HG03045 (cell line): Measurements from ENCODE around the gene CTSW.
"Not testable (repeated sequence)": the region's sequence is repeated elsewhere in the genome, so short reads cannot be mapped to it uniquely, and the experiment has no call there.

Experiments used
- ATAC-seq: cut with Tn5 transposase; IDR thresholded peaks from one replicate; pipeline ENCODE4 v1.9.1; 2021; ENCODE audit warnings: mild to moderate bottlenecking, moderate library complexity; ENCODE audit not compliant: unreplicated experiment

The CTSW gene

DNA sequence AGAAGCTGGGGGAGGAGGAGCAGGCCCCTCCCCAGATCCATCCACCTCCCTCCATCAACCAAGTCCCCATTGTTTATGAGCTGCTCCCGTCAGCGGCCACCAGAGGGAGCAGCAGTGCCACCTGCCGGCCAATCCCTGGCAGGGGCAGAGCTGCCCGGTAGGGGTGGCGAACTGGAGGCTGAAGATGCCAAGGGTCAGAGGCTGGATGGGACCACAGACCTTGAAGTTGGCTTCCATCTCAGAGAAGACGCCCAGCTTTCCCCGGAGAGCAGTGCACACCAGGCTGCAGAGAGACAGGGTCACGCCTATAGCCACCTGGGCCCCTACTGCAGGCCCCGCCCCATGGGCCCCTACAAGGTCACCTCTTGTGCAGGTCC lies 5.1 kb downstream of the CTSW start:
- ATAC-seq: no peak

DNA sequence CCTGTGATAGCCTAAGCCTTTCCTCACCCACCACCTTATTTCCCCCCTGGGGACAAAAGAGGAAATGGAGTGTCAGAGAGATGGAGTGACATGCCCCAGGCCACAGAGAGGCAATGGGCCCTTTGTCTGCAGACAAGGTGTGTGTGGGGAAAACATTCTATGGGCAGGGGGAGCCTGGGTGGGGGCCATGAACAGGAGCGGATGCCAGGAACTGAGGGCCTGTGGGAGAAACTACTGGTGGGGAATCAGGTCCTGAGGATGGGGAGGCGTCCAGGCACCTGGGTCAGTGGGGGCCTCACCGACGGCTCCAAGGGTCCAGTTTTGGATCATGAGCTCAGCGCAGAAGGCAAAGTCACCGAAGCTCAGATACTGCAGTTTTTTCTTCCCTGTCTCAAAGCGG lies 5.6 kb downstream of the CTSW start:
- no peak for ATAC-seq

- ATAC-seq: no peak
Observed at GRCh38 chr11:65885808-65886536, 6.3 kb downstream of the CTSW start.

- no peak for ATAC-seq
Observed at GRCh38 chr11:65886826-65887722, 7.4 kb downstream of the CTSW start.

GRCh38 chr11:65887723-65888162 lies 8.1 kb downstream of the CTSW start:
- ATAC-seq: no peak

DNA sequence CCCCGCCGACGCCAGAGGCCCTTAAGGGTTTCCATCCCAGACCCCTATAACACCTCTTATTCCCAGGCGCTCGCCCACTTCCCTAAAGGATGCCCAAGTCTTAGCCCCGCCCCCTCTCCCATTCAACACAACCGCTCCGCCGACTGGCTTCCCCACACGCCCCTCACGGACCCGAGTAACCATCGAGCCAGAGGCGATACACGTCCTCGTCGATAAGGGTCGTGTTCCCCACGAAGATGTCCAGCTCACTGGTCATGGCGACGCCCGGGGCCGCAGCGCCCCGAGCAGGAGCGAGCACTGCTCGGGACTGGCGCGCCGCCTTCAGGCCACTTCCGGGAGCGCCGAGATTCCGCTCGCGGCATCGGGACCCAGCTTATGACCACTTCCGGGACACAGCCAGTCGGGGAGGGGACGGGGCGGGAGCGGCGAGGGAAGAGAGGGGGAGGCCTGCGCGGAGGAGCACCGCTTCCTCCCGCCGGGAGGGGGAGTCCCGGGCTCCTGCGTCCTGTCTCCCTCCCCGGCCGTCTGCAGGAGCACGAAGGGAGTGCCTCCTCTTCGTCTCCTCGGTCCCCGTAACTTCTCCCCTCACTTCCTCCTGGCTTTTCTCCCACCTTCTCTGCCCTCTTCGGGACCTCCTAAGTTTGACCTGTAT lies 8.7 kb downstream of the CTSW start, which contains the start of gene FIBP:
Gene FIBP (minus strand): TSS at position 309 of the 652 bp plus-strand sequence. CDS start 53 bp downstream, at position 256.
- ATAC-seq: peak; percentile 48

DNA sequence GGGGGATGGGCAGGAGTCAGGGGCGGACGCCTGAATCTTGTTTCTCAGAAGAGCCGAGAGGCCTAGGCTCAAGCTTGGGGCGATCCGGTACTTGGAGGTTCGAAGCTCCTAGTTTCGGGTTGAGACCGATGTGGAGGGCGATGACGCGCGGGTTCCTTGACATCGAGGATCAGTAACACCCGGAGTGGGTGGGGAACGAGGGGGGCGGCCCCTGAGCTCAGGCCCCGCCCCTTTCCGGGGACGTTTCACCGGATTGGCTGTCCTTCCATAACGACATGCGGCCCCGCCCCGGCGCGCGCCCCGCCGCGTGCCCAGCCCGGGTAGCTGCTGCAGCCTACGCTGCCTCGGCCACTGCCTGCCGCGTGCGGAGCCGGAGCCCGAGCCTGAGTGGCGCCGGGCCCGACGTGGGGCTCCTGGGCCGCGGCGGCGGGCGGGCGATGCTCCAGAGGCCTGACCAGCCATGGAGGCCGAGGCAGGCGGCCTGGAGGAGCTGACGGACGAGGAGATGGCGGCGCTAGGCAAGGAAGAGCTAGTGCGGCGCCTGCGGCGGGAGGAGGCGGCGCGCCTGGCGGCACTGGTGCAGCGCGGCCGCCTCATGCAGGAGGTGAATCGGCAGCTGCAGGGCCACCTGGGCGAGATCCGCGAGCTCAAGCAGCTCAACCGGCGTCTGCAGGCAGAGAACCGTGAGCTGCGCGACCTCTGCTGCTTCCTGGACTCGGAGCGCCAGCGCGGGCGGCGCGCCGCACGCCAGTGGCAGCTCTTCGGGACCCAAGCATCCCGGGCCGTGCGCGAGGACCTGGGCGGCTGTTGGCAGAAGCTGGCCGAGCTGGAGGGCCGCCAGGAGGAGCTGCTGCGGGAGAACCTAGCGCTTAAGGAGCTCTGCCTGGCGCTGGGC lies 10.9 kb downstream of the CTSW start, which contains the start of gene CCDC85B:
Gene CCDC85B (plus strand): TSS at position 350 of the 895 bp plus-strand sequence. CDS start 111 bp downstream, at position 461.
- ATAC-seq: peak; percentile 57

DNA sequence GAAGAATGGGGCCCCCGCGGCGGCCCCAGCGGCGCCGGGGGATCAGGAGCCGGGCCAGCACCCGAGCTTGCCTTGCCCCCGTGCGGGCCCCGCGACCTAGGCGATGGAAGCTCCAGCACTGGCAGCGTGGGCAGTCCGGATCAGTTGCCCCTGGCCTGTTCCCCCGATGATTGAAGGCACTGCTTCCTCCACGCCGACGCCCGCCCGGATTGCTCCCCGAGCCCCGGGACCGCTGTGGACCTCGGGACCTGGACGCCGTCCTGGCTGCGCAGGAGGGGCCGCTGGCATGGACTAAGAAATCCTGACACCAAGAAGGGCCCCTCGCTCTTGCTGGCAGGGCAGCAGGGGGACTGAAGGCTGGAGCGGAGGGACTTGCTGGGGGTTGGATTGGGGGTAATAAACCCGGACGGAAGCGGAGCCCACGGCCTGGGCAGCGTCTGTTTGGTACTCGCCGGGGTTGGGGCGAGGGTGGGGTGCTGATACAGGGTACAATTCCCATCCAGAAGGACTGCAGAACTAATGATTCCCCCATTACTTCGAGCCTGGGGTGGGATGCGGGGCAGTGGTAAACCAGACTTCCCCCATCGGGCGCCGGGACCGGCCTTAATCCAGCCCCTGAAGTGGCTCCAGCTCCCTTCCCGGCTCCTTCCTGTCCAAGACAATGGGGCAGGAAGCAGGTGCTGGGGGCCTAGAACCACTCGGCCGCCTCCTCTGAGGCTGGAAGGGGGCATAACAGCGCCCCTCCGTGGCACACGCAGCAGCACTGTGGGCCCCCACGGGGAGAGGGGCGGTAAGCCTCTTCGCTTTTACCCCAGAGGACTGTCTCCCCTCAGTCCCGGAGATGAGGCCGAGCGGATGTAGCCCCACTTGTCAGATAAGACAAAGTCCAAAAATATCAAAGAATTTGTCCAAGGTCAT lies 11.8 kb downstream of the CTSW start:
- ATAC-seq: peak; percentile 1

- ATAC-seq: not testable (repeated sequence)
Observed at GRCh38 chr11:65892137-65892540, 12.5 kb downstream of the CTSW start.

GRCh38 chr11:65892661-65893317 lies 13.2 kb downstream of the CTSW start:
- ATAC-seq: no peak

DNA sequence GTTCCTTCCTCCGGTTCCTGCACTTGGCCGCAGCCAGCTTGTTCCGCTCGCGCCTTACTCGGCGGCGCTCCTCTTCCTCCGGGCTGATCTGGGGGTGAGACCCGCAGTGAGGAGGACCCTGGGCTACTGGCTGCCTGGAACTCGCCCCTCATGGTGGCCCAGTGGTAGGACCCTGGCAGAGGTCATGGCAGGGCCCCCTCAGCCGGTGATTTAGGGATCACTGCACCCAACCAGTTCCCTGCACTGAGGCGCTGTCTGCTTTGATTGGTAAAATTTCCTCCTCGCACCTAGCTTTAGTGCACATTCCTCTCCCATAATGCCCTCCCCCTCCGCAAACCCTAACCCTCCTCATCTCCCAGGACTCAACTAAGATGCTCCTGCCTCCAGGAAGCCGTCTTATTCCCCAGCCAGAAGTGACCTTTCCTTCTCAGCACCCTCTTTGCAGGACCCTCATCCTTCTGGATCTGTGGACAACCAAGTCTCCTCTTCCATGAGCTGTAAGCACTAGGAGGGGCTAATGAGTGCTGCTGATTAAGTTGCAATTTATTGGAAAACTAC lies 14.5 kb downstream of the CTSW start:
- ATAC-seq: no peak

DNA sequence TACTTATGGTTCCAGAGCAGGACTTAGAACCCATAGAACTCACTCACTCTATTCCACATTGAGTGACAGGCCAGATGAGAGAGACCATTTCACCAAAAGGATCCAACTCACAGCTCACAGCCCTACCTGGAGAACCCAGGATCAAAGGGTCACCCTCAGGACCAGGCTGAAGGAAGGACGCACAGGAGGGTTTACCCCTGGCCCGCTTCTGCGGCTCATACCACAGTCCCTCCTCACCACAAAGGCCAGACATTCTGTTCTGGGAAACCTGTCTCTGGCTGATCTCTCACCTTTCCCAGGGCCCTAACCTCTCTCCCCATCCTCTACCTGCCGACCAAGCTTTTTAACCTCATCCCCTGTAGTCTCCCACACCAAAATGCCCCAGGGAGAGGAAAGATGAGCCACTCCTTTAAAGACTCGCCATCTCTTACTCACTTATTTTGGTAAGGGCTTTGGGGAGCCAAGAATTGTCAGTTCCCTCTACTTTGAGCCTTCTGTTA lies 15.9 kb downstream of the CTSW start:
- ATAC-seq: no peak

GRCh38 chr11:65896034-65896999 lies 16.7 kb downstream of the CTSW start:
- no peak for ATAC-seq

DNA sequence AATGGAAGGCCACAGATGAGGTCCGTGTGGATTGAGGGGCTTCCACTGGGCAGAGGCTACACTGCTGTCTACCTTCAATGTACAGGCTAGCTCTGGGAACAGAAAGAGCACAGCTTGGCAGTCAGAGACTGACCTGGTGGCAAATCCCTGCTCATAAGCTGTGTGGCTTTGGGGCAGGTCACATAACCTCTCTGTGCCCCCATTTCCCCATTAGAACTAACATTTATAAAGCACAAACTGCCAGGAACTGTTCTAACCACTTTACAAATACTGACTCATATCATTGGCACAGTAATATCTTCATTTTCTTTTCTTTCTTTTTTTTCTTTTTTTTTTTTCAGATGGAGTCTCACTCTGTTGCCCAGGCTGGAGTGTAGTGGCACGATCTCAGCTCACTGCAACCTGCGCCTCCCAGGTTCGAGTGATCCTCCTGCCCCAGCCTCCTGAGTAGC lies 17.4 kb downstream of the CTSW start:
- no peak for ATAC-seq

DNA sequence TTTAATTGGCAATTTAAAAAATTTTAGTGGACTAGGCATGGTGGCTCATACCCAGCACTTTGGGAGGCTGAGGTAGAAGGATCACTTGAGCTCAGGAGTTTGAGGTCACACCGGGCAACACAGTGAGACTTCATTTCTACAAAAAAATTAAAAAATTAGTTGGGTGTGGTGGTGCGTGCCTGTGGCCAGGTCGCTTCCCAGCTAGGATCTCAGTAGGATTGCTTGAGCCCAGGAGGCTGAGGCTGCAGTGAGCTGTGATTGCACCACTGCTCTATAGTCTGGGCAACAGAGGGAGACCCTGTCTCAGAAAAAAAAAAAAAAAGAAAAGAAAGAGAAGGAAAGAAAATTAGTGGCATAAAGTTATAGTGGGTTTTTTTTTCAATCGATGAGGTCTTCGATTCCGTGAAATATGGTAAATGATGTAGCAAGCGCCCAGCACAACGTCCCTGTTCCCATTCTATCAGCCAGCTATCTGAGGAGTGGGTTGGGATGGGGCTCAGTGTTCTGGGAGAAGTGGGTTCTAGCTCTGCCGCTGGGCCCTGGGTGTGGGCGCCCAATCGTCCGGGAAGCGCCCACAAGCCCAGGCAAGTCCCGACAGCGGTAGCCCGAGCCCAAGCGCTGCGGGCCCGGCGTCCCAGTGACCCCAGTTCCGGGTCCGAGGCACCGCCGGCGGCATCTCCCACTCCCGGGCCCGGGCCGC lies 19.2 kb downstream of the CTSW start:
- no peak for ATAC-seq

GRCh38 chr11:65899356-65900124 lies 19.9 kb downstream of the CTSW start:
- ATAC-seq: no peak
